Kidney glomerular epithelial cell (primary cell): ENCODE data around the gene HOXC10.

Source experiments
- DNase-seq: peaks from one replicate; lab custom pipeline; 2025; lab: John Stamatoyannopoulos, UW

Gene HOXC10

DNA sequence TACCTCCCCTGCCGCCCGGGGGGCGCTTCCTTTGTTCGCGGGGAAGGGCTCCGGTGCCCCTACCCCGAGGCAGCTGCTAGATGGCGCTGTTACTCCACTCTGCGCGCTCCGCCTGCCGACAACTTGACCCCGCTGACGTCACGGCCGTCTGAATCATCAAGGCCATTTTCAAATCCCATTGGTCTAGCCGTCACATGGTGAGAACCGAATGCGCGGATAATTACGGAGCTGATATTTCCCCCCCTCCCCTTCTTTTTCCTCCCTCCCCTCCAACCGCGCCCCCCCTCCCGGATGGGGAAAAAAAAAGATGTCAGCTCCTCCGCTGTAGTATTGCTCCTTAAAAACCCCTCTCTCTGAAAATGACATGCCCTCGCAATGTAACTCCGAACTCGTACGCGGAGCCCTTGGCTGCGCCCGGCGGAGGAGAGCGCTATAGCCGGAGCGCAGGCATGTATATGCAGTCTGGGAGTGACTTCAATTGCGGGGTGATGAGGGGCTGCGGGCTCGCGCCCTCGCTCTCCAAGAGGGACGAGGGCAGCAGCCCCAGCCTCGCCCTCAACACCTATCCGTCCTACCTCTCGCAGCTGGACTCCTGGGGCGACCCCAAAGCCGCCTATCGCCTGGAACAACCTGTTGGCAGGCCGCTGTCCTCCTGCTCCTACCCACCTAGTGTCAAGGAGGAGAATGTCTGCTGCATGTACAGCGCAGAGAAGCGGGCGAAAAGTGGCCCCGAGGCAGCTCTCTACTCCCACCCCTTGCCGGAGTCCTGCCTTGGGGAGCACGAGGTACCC is at the start of gene HOXC10:
HOXC10 (plus strand) TSS at position 246 of the 791 bp plus-strand sequence; CDS start at position 360, 114 bp downstream.
- peak; percentile 91 for DNase-seq

DNA sequence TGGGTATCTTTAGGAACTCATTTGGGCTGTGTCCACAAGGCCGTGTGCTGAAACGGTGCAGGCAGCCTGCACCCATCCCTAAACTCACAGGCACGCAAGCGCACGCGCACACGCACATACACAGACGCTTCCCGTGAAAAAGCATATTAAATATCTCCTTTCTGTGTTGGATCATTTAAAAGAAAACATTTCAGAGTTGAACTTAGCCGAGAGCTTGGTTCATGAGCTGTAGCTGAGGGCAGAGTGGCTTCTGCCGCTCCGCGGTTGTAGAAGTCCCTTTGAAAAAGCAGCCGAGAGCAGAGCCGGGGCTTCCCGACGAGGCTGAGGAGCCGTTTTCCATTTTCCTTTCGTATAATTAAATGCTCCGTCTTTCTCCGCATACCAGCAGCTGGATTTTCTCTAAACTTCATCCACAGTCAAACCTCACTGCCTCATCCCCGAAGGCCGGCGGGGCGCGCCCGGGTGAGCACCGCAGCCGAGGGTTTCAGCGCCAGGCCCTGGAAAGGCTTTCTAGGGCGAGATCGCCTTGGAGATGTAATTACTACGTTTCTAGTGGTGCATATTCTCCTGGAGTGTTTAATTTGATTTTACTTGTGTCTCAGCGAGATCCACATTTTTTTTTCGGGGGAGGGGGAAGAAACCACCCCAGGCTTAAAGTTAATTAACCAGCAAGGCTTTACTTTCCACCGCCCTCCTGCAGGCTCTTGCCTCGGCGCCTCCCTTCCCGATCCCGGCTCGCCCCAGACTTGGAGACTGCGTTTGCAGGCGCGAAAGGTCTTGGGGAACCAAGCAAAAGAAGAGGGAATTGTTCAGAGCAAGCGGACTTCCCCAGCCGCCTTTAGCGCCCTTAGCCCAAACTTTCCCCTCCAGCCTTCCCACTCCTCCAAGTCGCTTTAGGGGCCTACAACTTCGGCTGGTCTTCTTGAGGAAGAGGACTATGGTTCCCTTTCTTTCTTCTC is 49.3 kb upstream of the HOXC10 start:
- DNase-seq: no peak

DNA sequence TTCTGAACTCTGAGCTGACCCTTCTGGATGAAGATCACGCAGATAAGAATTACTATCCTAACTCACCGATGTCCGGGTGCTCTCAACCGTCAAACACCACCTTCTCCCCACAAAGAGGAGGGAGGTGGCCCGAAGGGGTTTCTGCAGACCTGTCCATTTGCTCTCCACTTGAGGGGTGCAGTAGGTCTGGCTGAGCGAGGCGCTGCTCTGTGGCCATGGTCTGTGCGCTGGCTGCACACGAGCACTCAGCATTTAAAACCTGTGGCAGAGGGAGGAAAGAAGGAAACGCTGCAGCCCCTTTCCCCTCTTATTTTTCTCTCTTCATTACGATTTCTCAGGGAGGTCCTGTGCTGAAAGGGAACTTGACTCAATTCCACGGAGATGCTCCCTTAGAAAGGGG is 47.8 kb upstream of the HOXC10 start:
- no peak for DNase-seq

DNA sequence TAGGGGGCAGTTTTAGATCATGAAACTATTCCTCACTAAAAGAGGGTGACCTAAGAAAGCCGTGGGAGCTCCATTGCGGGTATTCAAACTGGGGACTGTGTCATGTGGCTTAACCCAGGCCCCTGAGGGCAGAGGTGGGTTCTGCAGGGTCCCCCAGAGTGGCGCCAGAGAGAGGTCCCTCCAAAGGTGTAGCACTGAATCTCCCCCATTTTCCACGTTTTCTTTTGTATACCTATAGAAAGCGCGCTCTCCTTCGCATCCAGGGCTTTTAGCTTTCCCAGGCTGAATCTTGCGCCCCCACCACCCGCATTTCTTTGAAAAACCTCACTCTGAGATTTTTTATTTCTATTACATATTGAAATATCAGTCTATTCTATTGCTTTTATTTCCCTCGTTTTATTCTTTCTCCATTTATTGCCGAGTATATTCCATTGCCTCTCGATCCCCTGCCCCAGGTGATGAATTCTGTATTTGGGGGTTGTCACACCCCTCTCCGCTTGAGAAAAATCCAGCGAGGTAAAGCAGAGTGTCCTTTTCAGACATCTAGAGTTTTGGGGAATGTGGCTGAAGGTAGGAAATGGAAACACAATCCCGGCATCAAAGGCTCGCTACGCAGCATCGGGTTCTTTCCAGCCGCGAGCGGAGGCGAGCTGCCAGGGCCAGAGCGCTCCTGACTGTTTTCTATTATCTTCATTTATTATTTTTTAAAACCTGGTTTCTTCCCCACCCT is 47.2 kb upstream of the HOXC10 start:
- no peak for DNase-seq

DNA sequence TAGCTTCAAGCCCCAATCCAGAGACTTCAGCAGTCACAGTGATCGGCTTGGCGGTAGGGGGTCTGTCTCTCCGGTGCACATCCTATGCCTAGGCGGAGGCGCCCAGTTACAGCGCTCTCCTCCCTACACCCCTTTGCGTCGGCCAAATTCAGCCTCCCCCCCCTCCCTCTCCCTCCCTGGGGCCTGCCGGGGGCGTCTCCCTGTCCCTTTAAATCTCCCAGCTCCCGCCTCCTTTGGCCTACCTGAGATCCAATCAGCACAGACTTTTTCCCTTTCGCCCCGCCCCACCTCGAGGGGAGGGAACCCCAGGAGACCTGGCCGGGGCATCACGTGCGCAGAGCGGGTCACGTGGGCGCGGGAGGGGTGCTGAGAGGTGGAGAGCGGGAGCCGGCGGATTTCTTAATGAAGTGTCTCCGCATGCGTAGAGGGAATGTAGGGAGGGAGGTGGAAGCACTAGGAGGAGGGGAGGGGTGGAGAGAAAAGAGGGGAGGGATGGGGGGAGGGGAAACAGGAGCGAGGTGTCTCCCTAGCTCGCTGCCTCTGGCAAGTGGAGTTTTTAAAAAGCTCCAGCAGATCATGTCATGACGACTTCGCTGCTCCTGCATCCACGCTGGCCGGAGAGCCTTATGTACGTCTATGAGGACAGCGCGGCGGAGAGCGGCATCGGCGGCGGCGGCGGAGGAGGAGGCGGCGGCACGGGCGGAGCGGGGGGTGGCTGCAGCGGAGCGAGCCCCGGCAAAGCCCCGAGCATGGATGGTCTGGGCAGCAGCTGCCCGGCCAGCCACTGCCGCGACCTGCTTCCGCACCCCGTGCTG is 46.4 kb upstream of the HOXC10 start, which contains the start of gene HOXC13:
HOXC13 (plus strand) TSS at position 506 of the 815 bp plus-strand sequence; CDS start at position 582, 76 bp downstream.
- DNase-seq: peak; percentile 79

DNA sequence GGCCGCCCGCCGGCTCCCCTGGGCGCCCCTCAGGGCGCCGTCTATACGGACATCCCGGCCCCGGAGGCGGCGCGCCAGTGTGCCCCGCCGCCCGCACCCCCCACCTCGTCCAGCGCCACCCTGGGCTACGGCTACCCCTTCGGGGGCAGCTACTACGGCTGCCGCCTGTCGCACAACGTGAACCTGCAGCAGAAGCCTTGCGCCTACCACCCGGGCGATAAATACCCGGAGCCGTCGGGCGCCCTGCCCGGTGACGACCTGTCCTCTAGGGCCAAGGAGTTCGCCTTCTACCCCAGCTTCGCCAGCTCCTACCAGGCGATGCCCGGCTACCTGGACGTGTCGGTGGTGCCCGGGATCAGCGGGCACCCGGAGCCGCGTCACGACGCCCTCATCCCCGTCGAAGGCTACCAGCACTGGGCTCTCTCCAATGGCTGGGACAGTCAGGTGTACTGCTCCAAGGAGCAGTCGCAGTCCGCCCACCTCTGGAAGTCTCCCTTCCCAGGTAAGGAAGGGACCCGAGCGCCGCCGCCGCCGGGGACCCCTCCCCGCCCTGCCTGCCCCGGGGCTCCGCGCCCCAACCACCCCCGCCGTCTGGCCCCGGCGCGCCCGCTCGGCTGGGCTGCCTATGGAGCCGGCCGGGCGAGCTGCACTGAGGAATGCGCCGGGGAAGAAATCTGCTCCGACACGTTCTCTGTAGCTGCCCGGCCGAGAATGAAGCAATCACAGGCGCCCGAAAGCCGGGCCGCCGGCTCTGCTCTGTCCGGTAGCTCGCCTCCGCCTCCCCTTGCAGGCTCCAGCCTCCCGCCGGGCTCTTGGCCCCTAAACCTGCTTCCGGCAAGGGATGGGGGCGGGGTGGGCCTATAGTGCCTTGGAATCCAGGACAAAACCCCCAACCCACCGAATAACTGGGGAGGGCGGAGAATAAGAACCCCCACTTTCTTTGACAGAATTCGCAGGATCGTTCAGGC is 45.5 kb upstream of the HOXC10 start:
- DNase-seq: no peak

DNA sequence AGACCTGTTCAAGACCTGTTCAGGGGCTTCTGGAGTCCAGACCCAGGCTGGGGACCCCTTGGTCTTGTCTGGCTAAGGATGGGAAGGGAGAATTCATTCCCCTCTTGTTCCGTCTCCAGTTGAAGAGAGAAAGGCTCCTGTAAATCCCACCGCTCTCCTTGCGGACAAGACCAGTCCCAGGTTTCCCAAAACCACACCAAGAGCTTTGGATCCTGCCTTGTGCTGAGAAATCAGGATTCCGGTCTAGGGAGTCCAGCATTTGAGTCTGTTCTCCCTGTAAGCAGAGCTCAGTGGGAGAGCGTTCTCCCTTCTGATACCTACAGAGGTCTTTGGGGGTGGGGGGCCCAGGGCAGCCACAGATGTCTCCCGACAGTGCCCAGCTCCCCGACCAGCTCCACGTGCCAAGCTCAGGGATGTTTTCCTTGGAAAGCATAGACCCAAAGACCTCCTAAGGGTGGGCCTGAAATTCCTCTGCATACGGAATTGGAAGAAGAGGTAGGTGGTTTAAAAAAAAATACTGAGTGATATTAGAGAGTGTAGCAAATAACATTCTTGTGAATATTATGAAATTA is 44.4 kb upstream of the HOXC10 start:
- no peak for DNase-seq

DNA sequence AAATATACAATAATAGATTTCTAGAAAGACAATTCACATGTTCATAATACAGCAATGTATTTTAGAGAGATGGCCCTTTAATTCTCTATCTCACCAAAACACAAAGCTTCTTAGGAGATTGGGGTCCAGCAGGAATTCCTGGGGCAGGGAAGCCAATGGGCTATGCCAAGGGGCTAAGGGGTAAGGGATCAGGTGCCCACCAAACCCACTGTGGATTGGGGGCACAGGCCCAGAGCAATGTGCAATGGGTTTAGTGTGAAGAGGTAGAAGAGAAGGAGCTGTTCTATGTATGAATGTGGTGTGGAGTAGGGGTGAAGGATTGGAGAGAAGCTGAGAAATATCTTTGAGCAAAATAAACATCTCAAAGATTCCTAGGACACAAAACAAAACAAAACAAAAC is 43.8 kb upstream of the HOXC10 start:
- DNase-seq: no peak

DNA sequence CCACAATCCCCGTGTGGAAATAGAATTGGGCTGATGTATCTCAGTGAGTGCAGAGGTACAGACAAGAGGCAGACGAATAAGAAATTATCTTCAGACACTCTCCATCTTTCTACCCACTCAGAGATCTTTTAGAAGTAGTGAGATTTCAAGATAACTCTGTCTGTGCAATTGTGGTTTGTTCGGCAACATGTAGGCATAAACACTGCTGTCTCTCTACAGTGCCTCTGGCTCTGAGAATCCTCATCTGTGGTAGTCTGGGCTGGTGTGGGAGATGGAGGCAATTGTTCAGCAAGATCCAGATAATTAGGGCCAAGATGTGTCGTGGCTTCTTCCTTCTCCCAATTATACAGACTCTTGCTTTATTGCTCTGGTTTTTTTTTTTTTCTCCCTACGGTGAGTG is 43.2 kb upstream of the HOXC10 start:
- no peak for DNase-seq

DNA sequence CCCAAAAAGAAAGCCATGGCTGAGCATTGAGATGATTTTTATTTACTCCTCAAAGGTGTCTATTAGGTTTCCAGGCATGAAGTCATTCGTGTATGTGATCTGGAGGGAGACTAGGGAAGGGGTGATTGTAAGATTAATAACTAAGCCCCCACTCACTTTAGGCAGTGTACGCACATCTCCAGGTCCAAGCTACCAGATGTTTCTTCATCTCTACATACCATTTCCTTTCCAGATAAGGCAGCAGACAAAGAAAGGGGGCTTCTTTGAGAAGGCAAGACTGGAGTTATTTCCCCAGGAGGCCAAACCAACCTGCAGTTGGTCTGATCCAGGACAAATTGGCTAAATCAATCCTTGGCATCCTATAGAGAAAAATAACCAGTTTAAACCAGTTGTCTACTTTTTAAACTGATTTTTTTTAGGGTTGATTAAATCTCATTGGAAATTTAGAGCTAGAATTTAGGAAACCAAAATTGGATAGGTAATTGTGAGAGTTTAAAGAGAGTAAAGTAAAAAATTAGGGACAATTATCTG is 42.4 kb upstream of the HOXC10 start:
- DNase-seq: no peak

DNA sequence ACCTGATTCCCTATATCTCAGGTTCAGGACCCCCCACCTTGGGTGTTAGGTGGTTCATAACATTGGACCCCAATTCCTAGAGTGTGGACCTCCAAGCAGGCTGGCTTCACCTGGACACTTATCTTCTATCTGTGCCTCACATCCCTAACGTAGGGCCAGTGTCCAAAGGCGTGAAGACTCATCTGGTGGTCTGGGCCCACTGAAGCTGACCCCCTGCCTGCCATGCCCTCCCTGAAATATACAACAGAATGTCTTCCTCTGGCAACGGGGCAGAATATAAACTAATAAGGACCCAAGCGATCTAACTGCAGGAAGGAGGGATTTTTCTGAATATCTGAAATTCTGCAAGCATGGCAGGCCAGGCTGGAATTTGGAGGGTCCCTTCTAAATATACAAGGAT is 40.7 kb upstream of the HOXC10 start:
- DNase-seq: no peak

DNA sequence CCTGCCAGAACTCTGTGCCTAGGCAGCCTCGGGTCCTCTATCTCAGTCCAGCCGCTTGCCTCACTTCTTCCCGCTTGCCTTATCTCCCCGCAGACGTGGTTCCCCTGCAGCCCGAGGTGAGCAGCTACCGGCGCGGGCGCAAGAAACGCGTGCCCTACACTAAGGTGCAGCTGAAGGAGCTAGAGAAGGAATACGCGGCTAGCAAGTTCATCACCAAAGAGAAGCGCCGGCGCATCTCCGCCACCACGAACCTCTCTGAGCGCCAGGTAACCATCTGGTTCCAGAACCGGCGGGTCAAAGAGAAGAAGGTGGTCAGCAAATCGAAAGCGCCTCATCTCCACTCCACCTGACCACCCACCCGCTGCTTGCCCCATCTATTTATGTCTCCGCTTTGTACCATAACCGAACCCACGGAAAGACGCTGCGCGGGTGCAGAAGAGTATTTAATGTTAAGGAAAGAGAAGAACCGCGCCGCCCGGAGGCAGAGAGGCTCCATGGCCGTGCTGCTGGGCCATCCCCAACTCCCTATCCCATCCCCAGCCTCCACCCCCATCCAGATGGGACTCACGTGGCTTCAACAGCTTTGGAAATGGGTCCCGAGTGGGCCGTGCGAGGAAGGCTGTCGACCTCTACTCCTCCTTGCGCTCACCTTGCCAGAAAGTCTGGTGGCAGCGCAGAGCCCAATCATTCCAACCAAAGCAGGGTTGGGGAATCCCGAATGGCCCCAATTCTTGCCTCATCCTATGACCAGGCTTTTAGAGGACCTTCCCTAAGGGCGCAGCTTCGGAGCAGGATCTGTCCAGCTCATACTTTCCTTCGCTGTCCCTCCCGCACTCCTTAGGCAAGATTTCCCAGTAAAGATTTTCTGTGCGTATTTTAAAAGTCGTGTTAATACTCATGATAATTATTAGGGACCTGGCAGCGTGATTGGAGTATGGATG is 39.8 kb upstream of the HOXC10 start:
- DNase-seq: no peak

DNA sequence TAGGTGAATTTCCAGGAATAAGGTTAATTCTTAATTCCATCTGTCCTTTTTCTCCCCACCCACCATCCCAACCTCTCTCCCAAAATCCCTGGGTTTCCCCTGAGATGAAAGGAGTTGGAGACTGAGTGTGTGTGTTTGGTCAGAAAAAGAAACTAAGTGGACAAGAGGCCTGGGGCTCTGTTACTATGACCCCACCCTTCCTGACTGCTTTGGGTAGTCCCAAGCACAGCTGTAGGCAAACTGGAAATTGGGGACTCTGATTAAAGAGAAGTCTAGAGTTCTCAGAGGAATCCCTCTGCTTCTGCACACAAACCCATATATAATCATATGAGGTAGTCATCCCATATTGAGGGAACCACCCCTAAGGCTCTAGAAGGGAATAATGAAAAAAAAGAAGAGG is 37.2 kb upstream of the HOXC10 start:
- DNase-seq: no peak

DNA sequence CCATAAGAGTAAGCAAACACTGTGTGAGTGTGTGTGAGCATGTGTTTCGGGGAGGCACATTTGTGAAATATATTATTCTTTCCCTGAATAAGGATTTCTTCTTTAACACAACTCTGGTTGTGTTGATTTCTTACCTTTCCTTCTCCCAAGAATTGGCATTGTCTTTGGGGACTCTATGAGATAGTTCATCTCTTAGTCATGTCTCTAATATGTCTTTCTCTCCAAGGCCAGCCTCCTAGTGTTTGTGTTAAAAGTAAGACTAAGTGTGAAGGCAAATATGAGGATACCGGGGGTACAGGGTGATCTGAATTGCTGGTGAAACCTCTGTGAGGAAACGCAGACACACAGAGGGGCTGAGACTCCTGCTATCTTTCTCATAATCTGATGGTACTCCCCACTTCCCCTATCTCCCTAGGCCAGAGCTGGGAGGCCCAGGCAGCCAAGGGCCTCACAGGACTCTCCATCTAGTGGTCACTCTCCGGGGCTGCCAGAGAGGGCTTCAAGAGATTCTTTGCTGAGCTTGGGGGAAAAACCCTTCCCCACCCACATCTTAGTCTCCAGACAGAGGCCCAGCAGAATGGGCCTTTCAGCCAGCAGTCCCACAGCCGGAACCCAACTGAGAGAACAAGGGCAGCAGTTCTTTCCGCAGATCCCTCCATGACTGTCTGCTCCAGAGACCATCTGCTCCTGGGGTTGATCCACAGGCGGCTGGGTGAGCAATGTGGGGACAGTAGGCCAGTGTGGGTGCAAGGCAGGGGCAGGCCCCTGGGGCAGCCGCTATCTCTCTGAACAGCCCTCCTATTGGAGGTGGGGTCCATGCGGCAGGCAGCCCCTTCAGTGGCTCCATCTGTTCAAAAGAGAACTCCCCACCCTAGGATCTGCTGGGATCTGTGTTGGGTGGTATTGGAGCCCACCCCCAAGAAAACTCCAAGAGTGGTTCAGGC is 36.0 kb upstream of the HOXC10 start:
- no peak for DNase-seq

DNA sequence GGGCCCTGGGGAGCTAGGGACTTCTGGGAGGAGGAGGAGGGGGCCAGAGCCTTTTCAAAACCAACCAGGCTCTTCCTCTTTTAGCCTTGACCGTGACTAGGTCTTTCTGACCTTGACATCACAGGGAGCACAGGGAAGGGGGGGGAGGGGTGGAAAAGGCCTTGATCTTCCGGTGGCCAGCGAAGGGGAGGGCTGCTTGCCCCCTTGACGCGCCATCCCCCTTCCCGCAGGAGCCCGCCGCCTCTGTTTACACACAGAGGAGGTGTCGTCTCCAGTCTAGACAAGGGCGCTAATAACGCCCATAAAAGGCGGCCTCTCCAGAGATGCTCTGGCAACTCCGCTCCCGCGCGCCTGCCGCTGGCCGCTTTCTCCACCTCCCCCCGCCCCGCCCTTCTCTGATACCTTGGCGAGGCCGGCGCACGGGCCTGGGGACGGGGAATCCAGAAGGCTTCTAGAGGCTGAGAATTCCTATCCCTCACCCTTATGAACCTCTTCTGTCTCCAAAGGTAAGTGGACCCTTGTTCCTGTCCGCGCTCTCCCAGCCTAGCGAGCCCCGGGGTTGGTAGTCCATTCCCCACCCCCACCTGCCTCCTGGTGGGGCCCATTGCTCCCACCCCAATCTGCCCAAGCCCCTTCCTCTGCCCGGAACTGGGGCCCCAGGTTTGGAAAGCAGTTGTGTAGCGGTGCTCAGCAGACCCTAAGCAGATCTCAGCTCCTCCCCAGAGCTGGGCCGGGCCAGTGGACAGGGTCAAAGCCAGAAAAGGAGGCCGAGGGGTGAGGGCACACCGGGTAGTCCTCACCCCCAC is 35.1 kb upstream of the HOXC10 start:
- DNase-seq: no peak

DNA sequence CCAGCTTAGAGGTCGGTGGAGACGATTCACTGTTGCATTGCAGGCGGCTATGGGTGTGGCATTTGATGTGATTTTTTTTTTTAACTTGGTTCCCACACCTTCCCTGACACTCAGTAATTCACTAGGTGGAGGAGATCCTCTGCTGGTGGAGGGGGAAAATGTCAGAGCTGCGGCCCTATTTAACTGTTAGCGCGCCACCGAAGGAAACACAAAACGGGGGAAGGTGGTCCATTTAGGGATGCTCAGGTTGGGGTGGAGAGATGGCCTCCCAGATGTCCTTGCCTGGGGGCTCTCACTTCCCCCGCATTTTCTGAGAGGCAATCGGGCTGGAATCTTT is 34.5 kb upstream of the HOXC10 start:
- DNase-seq: no peak
